ENCODE data around the gene LDLRAP1.
A peak's percentile ranks its signal among the peaks of the same experiment; 100 is the strongest.
"Not testable (repeated sequence)": the region's sequence is repeated elsewhere in the genome, so short reads cannot be mapped to it uniquely, and the experiment has no call there.

LDLRAP1 gene

GRCh38 chr1:25586181-25586588 is 42.8 kb downstream of the LDLRAP1 start:
- Mint-ChIP-seq H3K9me3 (no peaks in the 10 kb centered on the region), H3K27ac (no peak overlapping the region), H3K4me1 (peaks cover 18% of the 10 kb centered on the region), H3K4me3 (no peak overlapping the region), H3K27me3 (no peaks in the 10 kb centered on the region)
- DNase-seq (no peak), ATAC-seq (no peak)

- no peak for DNase-seq
- no peak overlapping the region for H3K27ac Mint-ChIP-seq
Measured at GRCh38 chr1:25587290-25587689, 43.9 kb downstream of the LDLRAP1 start.

GRCh38 chr1:25588224-25588623 is 44.8 kb downstream of the LDLRAP1 start:
- not testable (repeated sequence) for H3K27ac Mint-ChIP-seq, DNase-seq, H3K4me3 Mint-ChIP-seq, ATAC-seq, H3K9me3 Mint-ChIP-seq, H3K27me3 Mint-ChIP-seq
- H3K4me1 Mint-ChIP-seq: peaks cover 16% of the 10 kb centered on the region

More at GRCh38 chr1:25587290-25587689, 43.9 kb downstream of the LDLRAP1 start:
- peaks cover 16% of the 10 kb centered on the region for H3K4me1 Mint-ChIP-seq
- no peaks in the 10 kb centered on the region for H3K9me3 Mint-ChIP-seq
- no peaks in the 10 kb centered on the region for H3K27me3 Mint-ChIP-seq
- ATAC-seq: no peak
- H3K4me3 Mint-ChIP-seq: no peak overlapping the region

GRCh38 chr1:25588786-25589185 is 45.4 kb downstream of the LDLRAP1 start:
- H3K9me3 Mint-ChIP-seq, DNase-seq, H3K27me3 Mint-ChIP-seq, H3K27ac Mint-ChIP-seq, H3K4me3 Mint-ChIP-seq, ATAC-seq: not testable (repeated sequence)
- peaks cover 16% of the 10 kb centered on the region for H3K4me1 Mint-ChIP-seq

GRCh38 chr1:25590096-25590824 is 46.9 kb downstream of the LDLRAP1 start:
- no peak overlapping the region for H3K27ac Mint-ChIP-seq
- DNase-seq: no peak
- no peaks in the 10 kb centered on the region for H3K27me3 Mint-ChIP-seq
- H3K9me3 Mint-ChIP-seq: no peaks in the 10 kb centered on the region
- peaks cover 13% of the 10 kb centered on the region for H3K4me1 Mint-ChIP-seq
- H3K4me3 Mint-ChIP-seq: no peak overlapping the region
- no peak for ATAC-seq

GRCh38 chr1:25593861-25594260 is 50.5 kb downstream of the LDLRAP1 start:
- DNase-seq (no peak), ATAC-seq (no peak)
- peaks cover 3 to 4% of the 10 kb centered on the region in 2 donors for H3K9me3 Mint-ChIP-seq
- H3K4me1 Mint-ChIP-seq: peaks cover 8% of the 10 kb centered on the region
- no peaks in the 10 kb centered on the region for H3K27me3 Mint-ChIP-seq
- H3K4me3 Mint-ChIP-seq: no peak overlapping the region
- no peak overlapping the region for H3K27ac Mint-ChIP-seq

GRCh38 chr1:25594971-25595370 is 51.6 kb downstream of the LDLRAP1 start:
- no peak overlapping the region for H3K27ac Mint-ChIP-seq
- peaks cover 7% of the 10 kb centered on the region for H3K4me1 Mint-ChIP-seq
- peaks cover 7 to 9% of the 10 kb centered on the region in 2 donors for H3K9me3 Mint-ChIP-seq
- ATAC-seq (no peak), DNase-seq (no peak)
- no peak overlapping the region for H3K4me3 Mint-ChIP-seq
- H3K27me3 Mint-ChIP-seq: no peaks in the 10 kb centered on the region

- H3K9me3 Mint-ChIP-seq, H3K4me3 Mint-ChIP-seq, H3K27me3 Mint-ChIP-seq, ATAC-seq, DNase-seq, H3K27ac Mint-ChIP-seq, H3K4me1 Mint-ChIP-seq: not testable (repeated sequence)
Measured at GRCh38 chr1:25596641-25597040, 53.2 kb downstream of the LDLRAP1 start.

- Mint-ChIP-seq H3K4me1 (no peaks in the 10 kb centered on the region), H3K4me3 (no peak overlapping the region), H3K27me3 (no peaks in the 10 kb centered on the region), H3K27ac (no peak overlapping the region), H3K9me3 (peaks cover 7 to 9% of the 10 kb centered on the region in 2 donors)
- ATAC-seq: no peak
- DNase-seq: no peak
Measured at GRCh38 chr1:25598879-25599278, 55.5 kb downstream of the LDLRAP1 start.

DNA sequence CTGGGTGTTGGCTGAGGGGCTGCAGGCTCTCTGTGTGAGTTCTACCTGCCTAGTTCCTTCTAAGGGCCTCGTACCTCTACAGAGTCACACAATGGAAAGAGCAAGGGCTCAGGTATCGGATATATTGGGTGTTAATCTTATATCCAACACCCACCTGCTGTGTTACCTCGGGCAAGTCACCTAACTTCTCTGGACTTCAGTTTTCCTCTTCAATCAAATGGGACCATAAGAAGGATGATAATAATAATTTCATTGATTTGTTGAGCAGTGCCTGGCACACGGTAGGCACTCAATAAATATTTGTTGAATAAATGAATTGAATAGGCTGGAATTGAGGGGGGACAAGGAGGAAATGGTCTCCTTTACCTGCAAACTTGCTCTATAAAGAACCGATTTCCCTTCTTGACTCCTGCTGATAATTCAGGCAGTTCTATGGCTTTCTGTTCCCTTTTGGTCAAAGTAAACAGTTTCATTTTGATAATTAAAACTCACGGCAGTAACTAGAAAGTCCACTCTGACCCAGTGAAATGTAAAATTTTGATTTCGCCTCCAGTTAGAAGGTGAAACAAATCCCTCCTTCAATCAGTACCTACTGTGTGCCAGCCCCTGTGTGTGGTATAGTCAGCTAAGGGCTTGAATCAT is 56.7 kb downstream of the LDLRAP1 start:
- no peak overlapping the region for H3K4me3 Mint-ChIP-seq
- ATAC-seq (no peak), DNase-seq (no peak)
- H3K27ac Mint-ChIP-seq: no peak overlapping the region
- H3K4me1 Mint-ChIP-seq: no peaks in the 10 kb centered on the region
- H3K9me3 Mint-ChIP-seq: peaks cover 7 to 9% of the 10 kb centered on the region in 2 donors
- no peaks in the 10 kb centered on the region for H3K27me3 Mint-ChIP-seq

DNA sequence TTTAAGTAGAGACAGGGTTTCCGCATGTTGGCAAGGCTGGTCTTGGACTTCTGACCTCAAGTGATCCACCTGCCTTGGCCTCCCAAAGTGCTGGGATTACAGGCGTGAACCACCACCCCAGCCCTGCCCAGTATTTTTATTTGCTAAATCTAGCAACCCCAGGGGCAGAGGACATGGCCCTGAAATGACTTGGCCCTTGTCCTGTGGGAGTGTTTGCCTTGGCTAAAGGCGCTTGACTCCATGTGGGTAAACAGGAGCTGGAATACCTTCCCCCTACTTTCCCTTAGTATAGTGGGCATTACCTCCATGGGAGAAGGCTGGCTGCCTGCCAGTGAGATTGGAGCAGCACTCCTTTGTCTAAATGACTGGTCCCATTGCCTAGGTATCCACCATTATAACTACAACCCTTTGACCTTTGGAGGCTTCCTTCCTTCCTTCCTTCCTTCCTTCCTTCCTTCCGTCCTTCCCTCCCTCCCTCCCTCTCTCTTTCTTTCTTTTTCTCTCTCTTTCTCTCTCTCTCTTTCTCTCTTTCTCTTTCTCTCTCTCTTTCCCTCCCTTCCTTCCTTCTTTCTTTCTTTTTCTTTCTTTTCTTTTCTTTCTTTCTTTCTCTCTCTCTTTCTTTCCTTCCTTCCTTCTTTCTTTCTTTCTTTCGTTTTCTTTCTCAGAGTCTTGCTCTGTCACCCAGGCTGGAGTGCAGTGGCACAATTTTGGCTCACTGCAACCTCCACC is 57.7 kb downstream of the LDLRAP1 start:
- not testable (repeated sequence) for ATAC-seq, H3K4me3 Mint-ChIP-seq, H3K9me3 Mint-ChIP-seq, H3K27me3 Mint-ChIP-seq, H3K4me1 Mint-ChIP-seq, DNase-seq
- H3K27ac Mint-ChIP-seq: peak overlapping the region; percentile 15 to 86

- H3K9me3 Mint-ChIP-seq, H3K27me3 Mint-ChIP-seq, H3K4me3 Mint-ChIP-seq, ATAC-seq, DNase-seq, H3K27ac Mint-ChIP-seq: not testable (repeated sequence)
- peaks cover 10% of the 10 kb centered on the region for H3K4me1 Mint-ChIP-seq
Measured at GRCh38 chr1:25603779-25604538, 60.6 kb downstream of the LDLRAP1 start.

DNA sequence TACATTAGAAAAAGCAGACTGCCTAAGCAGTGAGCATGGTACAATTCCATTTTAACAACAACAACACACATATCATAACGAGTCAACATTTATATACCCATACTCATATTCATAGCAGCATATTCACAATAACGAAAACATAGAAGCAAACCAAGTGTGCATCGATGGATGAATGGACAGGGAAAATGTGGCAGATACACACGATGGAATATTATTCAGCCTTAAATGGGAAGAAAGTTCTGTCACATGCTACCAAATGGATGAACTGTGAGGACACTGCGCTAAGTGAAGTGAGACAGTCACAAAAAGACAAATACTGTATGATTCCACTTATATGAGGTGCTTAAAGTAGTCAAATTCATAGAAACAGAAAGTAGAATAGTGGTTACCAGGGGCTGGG is 63.7 kb downstream of the LDLRAP1 start:
- Mint-ChIP-seq H3K4me3 (no peak overlapping the region), H3K9me3 (no peaks in the 10 kb centered on the region), H3K27me3 (peaks cover 16% of the 10 kb centered on the region), H3K4me1 (peaks cover 27% of the 10 kb centered on the region), H3K27ac (no peak overlapping the region)
- no peak for ATAC-seq
- DNase-seq: no peak

GRCh38 chr1:25608488-25609178 is 65.2 kb downstream of the LDLRAP1 start:
- H3K4me3 Mint-ChIP-seq: peak overlapping the region; percentile 22 to 48
- peaks cover 21% of the 10 kb centered on the region for H3K27me3 Mint-ChIP-seq
- peaks cover 34% of the 10 kb centered on the region for H3K4me1 Mint-ChIP-seq
- DNase-seq (peak; percentile 79 to 88), ATAC-seq (peak; percentile 97)
- H3K9me3 Mint-ChIP-seq: no peaks in the 10 kb centered on the region
- no peak overlapping the region for H3K27ac Mint-ChIP-seq

GRCh38 chr1:25609921-25610320 is 66.5 kb downstream of the LDLRAP1 start:
- ATAC-seq: no peak
- DNase-seq: no peak
- Mint-ChIP-seq H3K4me3 (no peak overlapping the region), H3K9me3 (no peaks in the 10 kb centered on the region), H3K27ac (no peak overlapping the region), H3K27me3 (peaks cover 21% of the 10 kb centered on the region), H3K4me1 (peaks cover 47% of the 10 kb centered on the region)

Measured in stimulated activated naive CD8-positive, alpha-beta T cell treated with anti-CD3 and anti-CD28 coated beads, Interleukin-15, amount 100 ng/mL, for 72 hours (primary cell).